GM23338 (cell line): ENCODE data around the gene KRT74. TPM values are rescaled to one million over a fixed set of nuclear protein-coding genes. Genes with fewer than 3 reads are reported as not detected.

Source experiments
- ATAC-seq: fragments of 200-7000 bp; cut with Tn5 transposase; 3 replicates; pipeline ENCODE4 v1.9.1; 2020
- DNase-seq: peaks from one replicate; pipeline ENCODE4 v3.0.0-alpha.2; 2015; ENCODE audit warnings: low spot score
- H2AFZ ChIP-seq: fragments of 200-600 bp; sonication (generic); 2 replicates; pipeline ENCODE4 v1.8.0; 2016; ENCODE audit warnings: antibody characterized with exemption, mild to moderate bottlenecking, moderate library complexity
- H3F3A ChIP-seq: fragments of 200-600 bp; sonication (generic); replicated peaks from 2 replicates; pipeline ENCODE4 v1.8.0; 2017; ENCODE audit warnings: antibody characterized with exemption, mixed run types, low read depth
- H3K27ac ChIP-seq: fragments of 200-600 bp; sonication (generic); 2 replicates; pipeline ENCODE4 v1.6.1; 2016; ENCODE audit warnings: low read depth
- H3K27me3 ChIP-seq: fragments of 200-600 bp; sonication (generic); 2 replicates; pipeline ENCODE4 v1.8.0; 2016; ENCODE audit warnings: mild to moderate bottlenecking, mixed run types, moderate library complexity; ENCODE audit not compliant: insufficient read depth
- H3K36me3 ChIP-seq: fragments of 200-600 bp; sonication (generic); 2 replicates; pipeline ENCODE4 v1.8.0; 2016; ENCODE audit warnings: mild to moderate bottlenecking; ENCODE audit not compliant: insufficient read depth
- H3K4me1 ChIP-seq: fragments of 200-600 bp; sonication (generic); 2 replicates; pipeline ENCODE4 v1.8.0; 2016; ENCODE audit warnings: mild to moderate bottlenecking, moderate library complexity; ENCODE audit not compliant: insufficient read depth
- H3K4me2 ChIP-seq: fragments of 200-600 bp; sonication (generic); 2 replicates; pipeline ENCODE4 v1.7.1; 2017; ENCODE audit warnings: mixed run types
- H3K4me3 ChIP-seq: fragments of 200-600 bp; sonication (generic); 2 replicates; pipeline ENCODE4 v1.6.1; 2016; ENCODE audit warnings: mixed run types
- H3K79me2 ChIP-seq: fragments of 200-600 bp; sonication (generic); replicated peaks from 2 replicates; pipeline ENCODE4 v1.8.0; 2017; ENCODE audit warnings: mild to moderate bottlenecking; ENCODE audit not compliant: insufficient read depth
- H3K9me2 ChIP-seq: fragments of 200-600 bp; sonication (generic); 2 replicates; pipeline ENCODE4 v1.8.0; 2017; ENCODE audit not compliant: insufficient read depth
- H4K20me1 ChIP-seq: fragments of 200-600 bp; sonication (generic); replicated peaks from 2 replicates; pipeline ENCODE4 v1.8.0; 2017; ENCODE audit warnings: mild to moderate bottlenecking; ENCODE audit not compliant: insufficient read depth
- H3K27ac Mint-ChIP-seq: 2 replicates; pipeline ENCODE4 v1.8.0; 2020; ENCODE audit warnings: inconsistent platforms, mild to moderate bottlenecking, moderate library complexity, mixed read lengths
- H3K27me3 Mint-ChIP-seq: 3 replicates; pipeline ENCODE4 v1.8.0; 2022; ENCODE audit warnings: low read depth, mild to moderate bottlenecking, moderate library complexity, mixed read lengths, inconsistent platforms; ENCODE audit not compliant: insufficient read depth, poor library complexity
- H3K36me3 Mint-ChIP-seq: 3 replicates; pipeline ENCODE4 v1.8.0; 2021; ENCODE audit warnings: low read depth, mild to moderate bottlenecking, inconsistent platforms, moderate library complexity, mixed read lengths
- H3K4me1 Mint-ChIP-seq: 3 replicates; pipeline ENCODE4 v1.8.0; 2020; ENCODE audit warnings: mild to moderate bottlenecking, inconsistent platforms, mixed read lengths
- H3K4me3 Mint-ChIP-seq: 3 replicates; pipeline ENCODE4 v1.8.0; 2021; ENCODE audit warnings: moderate library complexity, mild to moderate bottlenecking, inconsistent platforms, mixed read lengths
- H3K9me3 Mint-ChIP-seq: 3 replicates; pipeline ENCODE4 v1.8.0; 2020; ENCODE audit warnings: moderate library complexity, mild to moderate bottlenecking, inconsistent platforms, mixed read lengths
- NANOG ChIP-seq: IDR thresholded peaks from 2 replicates; pipeline ENCODE4 v1.6.1; 2016; ENCODE audit warnings: antibody characterized with exemption, borderline replicate concordance
- REST ChIP-seq: IDR thresholded peaks from one replicate; pipeline ENCODE4 v1.6.1; 2018; ENCODE audit warnings: antibody characterized with exemption; ENCODE audit not compliant: unreplicated experiment
- STAT1 ChIP-seq: IDR thresholded peaks from one replicate; pipeline ENCODE4 v1.6.1; 2016; ENCODE audit warnings: antibody characterized with exemption; ENCODE audit not compliant: unreplicated experiment
- ZNF114 ChIP-seq: fragments of 250-450 bp; sonication (Bioruptor Pico); IDR thresholded peaks from 2 replicates; pipeline ENCODE4 v1.5.0; 2020; ENCODE audit warnings: mild to moderate bottlenecking, moderate library complexity
- ZNF331 ChIP-seq: fragments of 250-450 bp; sonication (Bioruptor Pico); IDR thresholded peaks from 2 replicates; pipeline ENCODE4 v1.5.0; 2020; ENCODE audit warnings: low read depth, mild to moderate bottlenecking, moderate library complexity
- ZNF462 ChIP-seq: fragments of 250-450 bp; sonication (Bioruptor Pico); IDR thresholded peaks from 2 replicates; pipeline ENCODE4 v1.5.0; 2020; ENCODE audit warnings: mild to moderate bottlenecking, moderate library complexity
- polyA plus RNA-seq: library from polyadenylated mRNA; unstranded; fragments of >200 nt; fragmentation: Nextera tagmentation; extraction: Ambion mirVana; gene quantifications from 2 replicates; pipeline ENCODE4 v1.2.1, GENCODE V29; 2016
- total RNA-seq: library from RNA; depleted of rRNA; stranded (reverse); fragments of >200 nt; shearing (Covaris generic); gene quantifications from 2 replicates; pipeline ENCODE4 v1.2.3, GENCODE V29; 2014

KRT74 gene
- total and polyA plus RNA-seq, 2 experiments from 2014 or later, result not detected

GRCh38 chr12:52590021-52590420 is 16.4 kb upstream of the KRT74 start:
- TF ChIP-seq ZNF331 (CRISPR knock-in tag) (no peak), STAT1 (no peak), ZNF114 (no peak), NANOG (no peak), ZNF462 (CRISPR knock-in tag) (no peak), REST (no peak)
- DNase-seq (no peak), ATAC-seq (no peak)
- Histone ChIP-seq H3K4me2 (no peak overlapping the region), H3F3A (no peaks in the 10 kb centered on the region), H4K20me1 (no peaks in the 10 kb centered on the region), H3K27ac (no peak overlapping the region), H3K79me2 (no peaks in the 10 kb centered on the region), H3K4me1 (no peaks in the 10 kb centered on the region), H3K36me3 (no peaks in the 10 kb centered on the region), H3K4me3 (no peak overlapping the region), H2AFZ (no peak overlapping the region), H3K9me2 (no peaks in the 10 kb centered on the region), H3K27me3 (no peaks in the 10 kb centered on the region)
- Mint-ChIP-seq H3K36me3 (peaks cover 18% of the 10 kb centered on the region), H3K4me3 (no peak overlapping the region), H3K27ac (no peak overlapping the region), H3K9me3 (peaks cover 35% of the 10 kb centered on the region), H3K4me1 (0 out of 3 replicates have a peak, but pooled peaks cover 4% of the 10 kb centered on the region), H3K27me3 (peaks cover 2% of the 10 kb centered on the region)
